ENCODE data around the gene HOXA10. TPM values are rescaled to one million over a fixed set of nuclear protein-coding genes. Genes with fewer than 3 reads are reported as not detected.

Gene HOXA10
- total RNA-seq, 3 donors from 2014 or later, result 2.3 to 21.1 (median 5.2) TPM

- TF ChIP-seq CTCF (IDR thresholded peaks at IDR 0.05) (no peak), POLR2AphosphoS5 (IDR thresholded peaks at IDR 0.05) (no peak), POLR2A (IDR thresholded peaks at IDR 0.05) (no peak)
- intact Hi-C loops (cut with DNase I; ENCODE audit: low total_unique reads), result loop anchor here (5.0 kb wide), 4 partner anchors 47 to 772 kb away; partner anchors contain the start of gene HOXA1
- peak overlapping the region; percentile 95 to 96 for H3K27ac ChIP-seq
- H3K4me3 ChIP-seq, result peak overlapping the region; percentile 13 to 80 (median 75)
- H3K27me3 ChIP-seq, result peaks cover 0 to 25% of the 10 kb centered on the region in 2 donors
- H3K36me3 ChIP-seq, result no peaks in the 10 kb centered on the region
- no peaks in the 10 kb centered on the region for H3K9me3 ChIP-seq
- H3K4me1 ChIP-seq, result peaks cover 0 to 4% of the 10 kb centered on the region in 2 donors
- DNase-seq (ENCODE audit: low spot score in 2 of 2), result no peak
Observed at GRCh38 chr7:27144781-27145164, 29.3 kb downstream of the HOXA10 start.

DNA sequence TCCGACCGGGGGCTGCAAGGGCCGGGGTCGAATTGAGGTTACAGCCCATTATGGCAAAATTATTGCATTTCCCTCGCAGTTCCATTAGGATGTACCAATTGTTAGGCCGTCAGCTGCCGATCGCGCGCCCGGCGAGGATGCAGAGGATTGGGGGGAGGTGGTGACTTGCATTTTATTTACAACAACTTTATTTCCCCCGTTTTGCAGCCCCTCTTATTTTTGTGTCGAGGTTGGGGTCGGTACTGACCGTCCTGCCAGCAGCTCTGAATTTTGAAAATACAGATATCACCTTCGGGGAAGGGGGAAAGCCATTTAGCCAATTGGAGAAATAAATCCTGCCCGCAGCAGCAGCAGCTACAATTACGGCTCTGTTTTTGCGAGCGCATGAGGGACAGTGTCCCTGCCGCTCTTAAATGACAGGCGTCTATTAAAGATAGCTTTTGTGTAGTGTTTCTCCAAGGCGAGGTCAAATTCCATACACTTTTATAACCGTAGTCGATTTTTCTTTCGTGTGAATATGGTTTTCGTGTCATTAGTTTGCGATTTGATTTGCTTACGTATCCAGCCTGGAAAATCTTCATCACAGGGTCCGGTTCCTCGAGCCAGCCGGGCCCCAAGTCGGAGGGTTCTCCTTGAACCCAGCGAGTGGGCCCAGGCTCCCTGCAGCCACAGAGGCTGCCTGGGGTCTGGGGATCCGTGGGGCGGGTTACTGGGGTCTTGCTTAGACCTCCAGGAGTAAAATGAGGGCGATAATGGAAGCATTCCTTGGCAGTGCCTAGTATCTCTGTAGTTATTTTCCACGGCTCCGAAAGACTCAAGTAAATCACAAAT, 30.0 kb downstream of the HOXA10 start:
- Histone ChIP-seq H3K27me3 (peaks cover 0 to 25% of the 10 kb centered on the region in 2 donors), H3K4me1 (peaks cover 0 to 4% of the 10 kb centered on the region in 2 donors), H3K4me3 (peak overlapping the region; percentile 13 to 80 (median 75)), H3K36me3 (no peaks in the 10 kb centered on the region), H3K27ac (peak overlapping the region; percentile 95 to 96), H3K9me3 (no peaks in the 10 kb centered on the region)
- peak in 1 of 2 donors; percentile 17 for DNase-seq (ENCODE audit: low spot score in 2 of 2)
- TF ChIP-seq CTCF (IDR thresholded peaks at IDR 0.05) (no peak), POLR2A (IDR thresholded peaks at IDR 0.05) (no peak)
- intact Hi-C loops (cut with DNase I; ENCODE audit: low total_unique reads), result loop anchor here (5.0 kb wide), 2 partner anchors 47 to 287 kb away; partner anchors contain the start of gene HOXA1

- peak within 1 kb of the TSS; percentile 57 to 80 (median 75) for H3K4me3 ChIP-seq
- DNase-seq (ENCODE audit: low spot score in 2 of 2), result peak in 1 of 2 donors; percentile 94
- TF ChIP-seq POLR2A (IDR thresholded peaks at IDR 0.05) (peak; percentile 66), POLR2AphosphoS5 (IDR thresholded peaks at IDR 0.05) (peak; percentile 68 to 87 (median 84)), CTCF (IDR thresholded peaks at IDR 0.05) (peak; percentile 87 to 92 (median 89))
- H3K27ac ChIP-seq, result peak within 1 kb of the TSS; percentile 95 to 96
- intact Hi-C loops (cut with DNase I; ENCODE audit: low total_unique reads), result loop anchor here (5.0 kb wide), 2 partner anchors 46 to 286 kb away; partner anchors contain the start of gene HOXA1
- H3K36me3 ChIP-seq, result no peaks in the 10 kb centered on the region
- peaks cover 0 to 21% of the 10 kb centered on the region in 2 donors for H3K27me3 ChIP-seq
- H3K4me1 ChIP-seq, result peaks cover 0 to 4% of the 10 kb centered on the region in 2 donors
- no peaks in the 10 kb centered on the region for H3K9me3 ChIP-seq
Observed at GRCh38 chr7:27143023-27143949, 30.8 kb downstream of the HOXA10 start, which contains the start of gene HOXA5. Gene HOXA5, minus strand, starts transcription at chr7:27143681. Its CDS starts 74 bp downstream, at chr7:27143607.

- Histone ChIP-seq H3K4me1 (peaks cover 0 to 4% of the 10 kb centered on the region in 2 donors), H3K9me3 (no peaks in the 10 kb centered on the region), H3K36me3 (no peaks in the 10 kb centered on the region), H3K27ac (peak overlapping the region; percentile 95 to 96), H3K4me3 (peak overlapping the region; percentile 57 to 80 (median 75)), H3K27me3 (peaks cover 0 to 14% of the 10 kb centered on the region in 2 donors)
- TF ChIP-seq CTCF (IDR thresholded peaks at IDR 0.05), result no peak
- no peak for TF ChIP-seq POLR2A (IDR thresholded peaks at IDR 0.05)
- TF ChIP-seq POLR2AphosphoS5 (IDR thresholded peaks at IDR 0.05), result no peak
- intact Hi-C loops (cut with DNase I; ENCODE audit: low total_unique reads), result loop anchor here (5.0 kb wide), 2 partner anchors 45 to 285 kb away; partner anchors contain the start of gene HOXA1
- DNase-seq (ENCODE audit: low spot score in 2 of 2), result no peak
Observed at GRCh38 chr7:27142580-27143022, 31.5 kb downstream of the HOXA10 start.

Data from breast epithelium (tissue), 4 donors.